NB4 (cell line): ENCODE data around the gene NDRG4.

ENCODE experiments used
- DNase-seq: peaks from one replicate; pipeline ENCODE4 v3.0.0; 2010; ENCODE audit warnings: low read depth
- H3K4me3 ChIP-seq: one replicate; pipeline ENCODE4 v1.5.1; 2011; ENCODE audit warnings: mild to moderate bottlenecking, low read depth, low read length, moderate library complexity
- CTCF ChIP-seq: IDR thresholded peaks from one replicate; pipeline ENCODE4 v1.5.1; 2012; ENCODE audit warnings: low read depth, low read length
- MAX ChIP-seq: IDR thresholded peaks from 2 replicates; pipeline ENCODE4 v1.6.1; 2011; ENCODE audit warnings: low read depth, low read length
- MYC ChIP-seq: IDR thresholded peaks from 2 replicates; pipeline ENCODE4 v1.6.1; 2011; ENCODE audit warnings: low read depth, low read length
- POLR2A ChIP-seq: IDR thresholded peaks from 2 replicates; pipeline ENCODE4 v1.6.1; 2011; ENCODE audit warnings: mild to moderate bottlenecking; ENCODE audit not compliant: insufficient read length; ENCODE audit errors: extremely low read depth

Gene NDRG4

GRCh38 chr16:58460219-58460610 lies 39.7 kb upstream of the NDRG4 start:
- no peak overlapping the region for H3K4me3 ChIP-seq
- TF ChIP-seq MAX (no peak), POLR2A (no peak), CTCF (no peak), MYC (no peak)
- no peak for DNase-seq

GRCh38 chr16:58461056-58461455 lies 38.9 kb upstream of the NDRG4 start:
- H3K4me3 ChIP-seq = no peak overlapping the region
- TF ChIP-seq MYC = no peak
- DNase-seq = no peak

GRCh38 chr16:58461640-58462039 lies 38.3 kb upstream of the NDRG4 start:
- TF ChIP-seq POLR2A (no peak), CTCF (no peak), MAX (no peak), MYC (no peak)
- no peak for DNase-seq
- no peak overlapping the region for H3K4me3 ChIP-seq

GRCh38 chr16:58462089-58462488 lies 37.9 kb upstream of the NDRG4 start:
- no peak for DNase-seq
- no peak overlapping the region for H3K4me3 ChIP-seq
- no peak for TF ChIP-seq MYC
- no peak for TF ChIP-seq MAX
- TF ChIP-seq CTCF = no peak
- TF ChIP-seq POLR2A = no peak

- no peak overlapping the region for H3K4me3 ChIP-seq
- no peak for DNase-seq
- TF ChIP-seq POLR2A = no peak
- TF ChIP-seq CTCF = no peak
- TF ChIP-seq MYC = no peak
- TF ChIP-seq MAX = no peak
Measured at GRCh38 chr16:58462499-58462996, 37.4 kb upstream of the NDRG4 start.

- peak; percentile 32 for DNase-seq
- H3K4me3 ChIP-seq = no peak overlapping the region
- TF ChIP-seq MAX (no peak), MYC (no peak), POLR2A (no peak), CTCF (no peak)
Measured at GRCh38 chr16:58462997-58463941, 36.7 kb upstream of the NDRG4 start.
